GM18873 (cell line): ENCODE measurements around the gene SATL1.
"Not testable (repeated sequence)": the region's sequence is repeated elsewhere in the genome, so short reads cannot be mapped to it uniquely, and the experiment has no call there.

Experiments
- ATAC-seq: cut with Tn5 transposase; IDR thresholded peaks from one replicate; pipeline ENCODE4 v1.9.1; 2021; ENCODE audit warnings: mild to moderate bottlenecking, moderate library complexity, moderate number of reproducible peaks; ENCODE audit not compliant: unreplicated experiment, low FRiP score

SATL1 gene

GRCh38 chrX:85112293-85112692 is 131.3 kb downstream of the SATL1 start:
- no peak for ATAC-seq

DNA sequence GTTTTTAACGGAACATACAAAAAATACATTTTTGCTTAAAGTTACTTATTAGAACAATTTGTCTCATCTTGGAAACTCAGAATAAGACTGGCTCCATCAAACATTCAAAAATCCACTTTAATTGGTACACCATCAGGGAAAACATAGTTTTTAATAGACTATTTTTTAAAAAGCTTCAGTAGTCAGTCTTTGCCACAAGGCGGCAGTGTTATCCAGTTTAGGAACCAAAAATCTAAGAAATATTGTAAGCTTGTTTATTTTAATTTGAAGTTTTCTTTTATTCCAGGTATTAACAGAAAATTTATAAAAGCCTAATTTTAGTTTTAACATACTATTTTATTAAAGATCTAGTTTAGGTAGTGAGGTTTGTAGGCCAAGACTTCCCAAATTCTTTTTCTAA is 132.2 kb downstream of the SATL1 start:
- ATAC-seq, result no peak

DNA sequence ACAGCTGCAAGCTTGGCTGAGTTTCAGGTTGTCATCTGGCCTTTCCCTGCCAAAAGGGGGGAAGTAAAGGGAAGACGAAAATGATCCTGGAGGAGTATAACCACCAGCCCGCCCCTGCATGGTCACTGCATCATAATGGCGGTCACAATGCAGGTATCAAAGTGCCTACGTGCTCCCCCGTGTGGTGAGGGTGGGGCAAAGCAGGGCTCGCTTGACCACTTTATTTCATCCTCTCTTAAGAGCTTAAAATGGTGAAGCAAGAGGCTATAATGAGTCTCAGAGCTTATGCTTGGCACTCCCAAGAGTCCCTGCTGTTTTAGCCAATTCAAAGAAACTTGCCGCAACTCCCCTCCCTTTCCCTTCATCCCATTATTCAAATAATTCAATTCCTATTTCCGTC is 134.3 kb downstream of the SATL1 start:
- no peak for ATAC-seq

DNA sequence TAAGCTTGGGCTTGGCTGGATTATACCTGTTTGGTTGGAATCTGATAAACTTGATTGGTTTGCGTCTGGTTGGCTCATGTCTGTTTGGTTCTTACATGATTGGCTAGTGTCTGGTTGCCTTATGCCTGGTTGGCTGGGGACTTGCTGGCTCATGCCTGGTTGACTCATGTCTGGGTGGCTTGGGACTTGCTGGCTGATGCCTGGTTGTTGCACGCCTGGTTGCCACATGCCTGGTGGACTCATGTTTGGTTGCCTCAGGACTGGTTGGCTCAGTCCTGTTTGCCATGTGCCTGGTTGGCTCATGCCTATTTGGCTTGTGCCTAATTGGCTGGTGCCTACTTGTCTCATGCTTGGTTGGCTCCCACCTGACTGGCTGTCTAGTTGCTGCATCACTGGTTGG is 135.4 kb downstream of the SATL1 start:
- no peak for ATAC-seq

GRCh38 chrX:85107407-85107806 is 136.2 kb downstream of the SATL1 start:
- no peak for ATAC-seq

DNA sequence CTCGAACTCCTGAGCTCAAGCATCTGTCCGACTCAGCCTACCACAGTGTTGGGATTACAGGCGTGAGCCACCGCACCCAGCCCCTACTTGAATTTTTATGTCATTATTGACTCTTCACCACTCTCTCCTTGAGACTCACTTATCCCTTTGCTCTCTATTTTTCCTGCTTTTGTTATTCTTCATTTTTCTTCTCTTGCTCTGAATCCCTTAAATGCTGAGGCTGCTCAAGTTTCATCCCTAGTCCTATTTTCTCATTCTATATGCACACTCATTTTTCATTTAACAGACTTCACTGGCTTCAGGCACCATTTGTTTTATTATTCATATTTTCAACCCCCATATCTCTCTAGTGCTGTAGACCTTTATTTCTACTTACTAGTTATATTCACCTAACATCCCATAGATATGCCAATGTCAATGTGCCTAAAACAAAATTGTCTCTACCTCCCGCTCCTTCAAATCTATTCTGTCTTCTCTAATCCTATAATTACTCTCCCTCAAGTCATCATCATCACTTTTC is 154.2 kb downstream of the SATL1 start:
- ATAC-seq, result no peak

DNA sequence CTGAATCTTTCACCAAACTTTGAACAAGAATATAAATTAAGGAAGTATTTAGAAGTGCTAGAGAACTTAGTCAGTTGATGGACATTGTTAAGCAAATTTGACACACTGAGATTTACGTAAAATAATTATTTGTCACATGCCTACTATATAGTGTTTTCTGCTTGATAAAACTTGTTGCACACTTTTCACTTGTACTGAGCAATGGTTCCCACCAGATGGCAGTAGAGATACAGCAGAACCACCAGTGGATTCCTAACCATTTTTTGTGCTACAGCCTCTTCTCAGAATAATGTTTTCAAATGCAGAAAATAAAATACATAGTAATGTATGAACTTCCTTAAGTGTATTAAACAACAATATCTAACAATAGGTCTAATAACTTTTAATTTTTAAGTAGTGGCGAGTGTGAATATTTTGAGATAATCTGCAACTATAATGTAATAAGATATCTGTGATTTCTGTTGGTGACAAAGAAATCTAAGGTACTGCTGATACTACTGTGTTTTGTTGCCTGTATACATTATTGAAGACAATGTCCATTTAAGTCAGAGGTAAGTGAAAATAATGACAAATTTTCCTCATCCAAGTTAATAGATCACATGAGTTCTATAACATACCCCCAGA is 158.7 kb downstream of the SATL1 start:
- ATAC-seq, result no peak

DNA sequence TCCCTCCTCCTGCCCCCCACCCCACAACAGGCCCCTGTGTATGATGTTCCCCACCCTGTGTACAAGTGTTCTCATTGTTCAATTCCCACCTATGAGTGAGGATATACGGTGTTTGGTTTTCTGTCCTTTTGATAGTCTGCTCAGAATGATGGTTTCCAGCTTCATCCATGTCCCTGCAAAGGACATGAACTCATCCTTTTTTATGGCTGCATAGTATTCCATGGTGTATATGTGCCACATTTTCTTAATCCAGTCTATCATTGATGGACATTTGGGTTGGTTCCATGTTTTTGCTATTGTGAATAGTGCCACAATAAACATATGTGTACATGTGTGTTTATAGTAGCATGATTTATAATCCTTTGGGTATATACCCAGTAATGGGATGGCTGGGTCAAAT is 166.3 kb downstream of the SATL1 start:
- ATAC-seq, result not testable (repeated sequence)

GRCh38 chrX:85065512-85066198 is 177.9 kb downstream of the SATL1 start:
- no peak for ATAC-seq

- ATAC-seq, result no peak
These were observed 190.8 kb downstream of the SATL1 start for GRCh38 chrX:85052636-85053343.

GRCh38 chrX:85052205-85052604 is 191.4 kb downstream of the SATL1 start:
- no peak for ATAC-seq

- no peak for ATAC-seq
These were observed 192.0 kb downstream of the SATL1 start for GRCh38 chrX:85051627-85052026.
